BLaER1 (cell line): ENCODE results near the gene OSBP2.

ENCODE experiments used
- H3K27ac ChIP-seq: shearing (Covaris generic); formaldehyde crosslinking; 2 replicates; pipeline ENCODE4 v1.8.1; 2022
- H3K27me3 ChIP-seq: shearing (Covaris generic); formaldehyde crosslinking; 2 replicates; pipeline ENCODE4 v1.8.1; 2022
- H3K36me3 ChIP-seq: shearing (Covaris generic); formaldehyde crosslinking; 2 replicates; pipeline ENCODE4 v1.8.1; 2022
- H3K4me1 ChIP-seq: shearing (Covaris generic); formaldehyde crosslinking; 2 replicates; pipeline ENCODE4 v1.8.1; 2022
- H3K4me2 ChIP-seq: shearing (Covaris generic); formaldehyde crosslinking; 2 replicates; pipeline ENCODE4 v1.8.1; 2022
- H3K4me3 ChIP-seq: shearing (Covaris generic); formaldehyde crosslinking; 2 replicates; pipeline ENCODE4 v1.8.1; 2022
- H3K9ac ChIP-seq: shearing (Covaris generic); formaldehyde crosslinking; 2 replicates; pipeline ENCODE4 v1.8.1; 2022
- H3K9me3 ChIP-seq: shearing (Covaris generic); formaldehyde crosslinking; 2 replicates; pipeline ENCODE4 v1.8.1; 2022
- H4K20me1 ChIP-seq: shearing (Covaris generic); formaldehyde crosslinking; 2 replicates; pipeline ENCODE4 v1.8.1; 2022
- Cebpa-rat ChIP-seq: shearing (Covaris generic); IDR thresholded peaks from 2 replicates; pipeline ENCODE4 v1.8.1; 2022

The OSBP2 gene

DNA sequence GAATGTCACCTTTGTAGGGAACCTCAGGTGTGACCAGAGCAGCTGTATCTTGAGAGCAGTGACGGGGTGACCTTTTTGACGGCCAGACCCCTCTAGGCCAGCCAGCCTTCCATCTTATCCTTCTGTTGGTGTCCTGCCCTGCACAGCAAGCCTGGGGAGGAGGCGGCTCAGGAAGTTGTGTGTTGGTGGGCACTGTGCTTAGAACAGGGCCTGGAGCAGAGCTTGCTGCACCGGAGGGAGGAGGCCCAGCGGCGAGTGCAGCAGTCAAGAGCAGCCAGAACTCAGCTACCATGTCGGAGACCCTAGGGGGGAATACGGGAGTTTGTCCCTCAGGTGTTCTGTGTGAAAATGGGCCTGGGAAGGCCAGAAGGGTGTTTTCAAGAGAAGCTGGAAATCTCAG lies 129.4 kb downstream of the OSBP2 start:
- no peaks in the 10 kb centered on the region for H3K9me3 ChIP-seq

DNA sequence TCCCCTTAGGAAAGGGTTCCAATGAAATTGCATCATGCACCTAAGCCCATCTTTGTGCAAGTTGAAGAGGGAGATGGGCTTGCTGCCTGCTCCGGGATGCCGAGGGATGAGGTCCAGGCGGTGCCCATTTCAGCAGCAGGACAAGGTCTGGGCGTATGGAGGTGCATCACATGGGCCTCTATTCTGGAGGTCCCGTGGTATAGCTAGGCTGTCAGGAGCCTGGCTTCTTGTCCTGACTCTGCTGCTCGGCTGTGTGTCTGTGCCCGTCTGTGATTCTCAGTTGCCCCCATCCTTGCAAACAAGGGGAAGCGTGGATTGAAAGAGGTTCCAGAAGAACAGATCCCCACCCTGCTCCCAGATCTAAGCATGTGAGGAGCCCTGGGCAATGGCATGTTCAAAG lies 130.0 kb downstream of the OSBP2 start:
- no peak overlapping the region for H3K27ac ChIP-seq
- H3K4me1 ChIP-seq = no peaks in the 10 kb centered on the region
- H3K4me2 ChIP-seq = no peak overlapping the region
- no peaks in the 10 kb centered on the region for H3K27me3 ChIP-seq
- H3K4me3 ChIP-seq = no peak overlapping the region
- H3K36me3 ChIP-seq = no peaks in the 10 kb centered on the region
- TF ChIP-seq Cebpa-rat = no peak
- H3K9me3 ChIP-seq = no peaks in the 10 kb centered on the region
- H4K20me1 ChIP-seq = no peaks in the 10 kb centered on the region
- H3K9ac ChIP-seq = no peak overlapping the region

More for the DNA sequence above, 129.4 kb downstream of the OSBP2 start:
- Histone ChIP-seq H3K4me2 (no peak overlapping the region), H3K36me3 (no peaks in the 10 kb centered on the region), H3K9ac (no peak overlapping the region), H4K20me1 (no peaks in the 10 kb centered on the region), H3K4me3 (no peak overlapping the region), H3K27me3 (no peaks in the 10 kb centered on the region), H3K27ac (no peak overlapping the region), H3K4me1 (no peaks in the 10 kb centered on the region)
- no peak for TF ChIP-seq Cebpa-rat

DNA sequence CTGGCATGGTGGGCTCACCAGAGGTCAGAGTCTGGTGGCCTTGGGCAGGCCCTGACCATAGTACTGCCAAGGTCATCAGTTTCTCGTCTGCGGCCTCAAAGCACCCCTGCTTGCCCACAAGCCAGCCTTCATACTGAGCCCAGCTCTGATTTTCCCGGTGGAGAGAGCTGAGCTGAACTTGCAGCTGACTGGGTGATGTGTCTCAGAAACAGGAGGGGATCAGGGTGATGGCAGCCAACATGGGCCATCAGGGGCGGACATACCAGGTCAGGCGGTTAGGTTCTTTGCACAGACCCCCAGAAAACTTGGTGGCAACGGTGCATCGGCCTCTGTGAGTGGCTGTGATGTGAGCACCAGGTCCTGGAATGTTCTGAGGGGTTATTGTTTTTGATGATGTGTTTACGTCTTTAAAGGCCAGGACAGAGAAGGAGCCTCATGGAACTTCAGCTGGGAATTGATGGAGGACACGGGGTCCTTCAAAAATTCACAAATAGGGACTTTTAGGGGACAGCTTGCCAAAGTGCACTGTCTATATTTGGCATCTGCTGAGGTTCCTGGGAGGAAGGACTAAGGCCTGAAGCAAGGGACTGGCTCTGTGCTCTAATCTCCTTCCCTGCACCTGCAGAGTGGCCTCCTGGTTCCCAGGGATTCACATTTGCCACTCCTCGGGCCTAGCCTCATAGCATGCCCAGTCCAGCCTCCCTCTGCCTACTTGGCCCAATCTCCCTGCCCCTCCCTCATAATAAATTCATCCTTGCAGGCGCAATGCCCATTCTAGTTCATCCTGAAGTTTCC lies 131.2 kb downstream of the OSBP2 start:
- Histone ChIP-seq H3K9ac (no peak overlapping the region), H3K36me3 (no peaks in the 10 kb centered on the region), H3K4me3 (no peak overlapping the region), H3K9me3 (no peaks in the 10 kb centered on the region), H4K20me1 (no peaks in the 10 kb centered on the region), H3K27ac (no peak overlapping the region), H3K4me2 (no peak overlapping the region), H3K4me1 (no peaks in the 10 kb centered on the region), H3K27me3 (no peaks in the 10 kb centered on the region)
- TF ChIP-seq Cebpa-rat = no peak

DNA sequence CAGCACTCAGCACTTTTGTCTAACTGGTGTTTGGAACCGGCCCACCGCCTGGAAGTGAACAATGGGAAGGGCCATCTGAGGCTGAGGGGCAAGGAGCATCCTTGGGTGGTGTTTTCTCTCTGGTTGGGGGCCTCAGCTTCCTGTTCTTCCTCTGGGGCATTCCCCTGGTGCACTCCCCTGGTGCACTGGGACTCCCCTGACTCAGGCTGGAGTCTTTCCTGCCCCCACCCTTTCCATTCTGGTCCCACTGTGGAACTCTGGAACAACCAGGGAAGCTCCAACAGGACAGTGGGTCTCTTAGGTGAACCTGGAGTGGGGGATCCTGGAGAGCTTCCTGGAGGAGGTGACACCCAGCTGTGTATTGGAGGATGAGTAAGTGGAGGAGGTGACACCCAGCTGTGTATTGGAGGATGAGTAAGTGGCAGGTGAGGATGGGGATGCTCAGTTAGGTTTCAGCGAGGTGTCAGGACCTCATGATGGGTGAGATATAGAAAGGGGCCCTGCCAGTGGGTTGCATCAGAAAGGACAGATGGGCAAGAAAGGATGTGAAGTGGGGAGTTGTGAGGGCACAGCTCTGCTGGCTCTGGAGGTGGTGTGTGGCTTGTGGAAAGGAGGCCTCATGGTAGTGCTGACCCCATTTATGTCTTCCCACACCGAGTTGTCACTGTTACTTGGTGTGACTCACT lies 132.1 kb downstream of the OSBP2 start:
- no peak for TF ChIP-seq Cebpa-rat
- Histone ChIP-seq H3K9ac (no peak overlapping the region), H3K4me1 (no peaks in the 10 kb centered on the region), H3K36me3 (no peaks in the 10 kb centered on the region), H3K9me3 (no peaks in the 10 kb centered on the region), H3K27ac (no peak overlapping the region), H3K27me3 (no peaks in the 10 kb centered on the region), H4K20me1 (no peaks in the 10 kb centered on the region), H3K4me2 (no peak overlapping the region), H3K4me3 (no peak overlapping the region)

DNA sequence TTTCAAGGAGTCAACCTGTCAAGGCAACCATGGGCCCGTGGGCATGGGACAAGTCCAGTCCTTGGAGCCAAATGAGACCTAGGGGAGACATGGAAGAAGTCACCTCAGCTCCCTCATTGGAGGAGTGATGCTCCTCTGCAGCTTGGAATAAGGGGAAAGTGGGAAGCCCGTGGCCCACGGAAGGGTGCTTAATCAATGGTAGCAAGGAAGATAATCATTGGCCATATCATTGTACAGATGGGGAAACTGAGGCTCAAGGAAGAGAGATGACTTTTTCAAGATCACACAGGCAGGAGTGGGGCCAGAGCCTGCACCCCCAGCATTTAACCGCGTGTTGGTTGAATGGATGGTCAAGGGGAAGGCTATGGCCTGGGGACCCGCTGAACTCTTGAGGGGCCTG lies 133.0 kb downstream of the OSBP2 start:
- Histone ChIP-seq H3K27ac (no peak overlapping the region), H3K4me3 (no peak overlapping the region), H3K4me1 (no peaks in the 10 kb centered on the region), H3K36me3 (no peaks in the 10 kb centered on the region), H4K20me1 (no peaks in the 10 kb centered on the region), H3K4me2 (no peak overlapping the region), H3K9ac (no peak overlapping the region), H3K27me3 (no peaks in the 10 kb centered on the region), H3K9me3 (no peaks in the 10 kb centered on the region)
- TF ChIP-seq Cebpa-rat = no peak

DNA sequence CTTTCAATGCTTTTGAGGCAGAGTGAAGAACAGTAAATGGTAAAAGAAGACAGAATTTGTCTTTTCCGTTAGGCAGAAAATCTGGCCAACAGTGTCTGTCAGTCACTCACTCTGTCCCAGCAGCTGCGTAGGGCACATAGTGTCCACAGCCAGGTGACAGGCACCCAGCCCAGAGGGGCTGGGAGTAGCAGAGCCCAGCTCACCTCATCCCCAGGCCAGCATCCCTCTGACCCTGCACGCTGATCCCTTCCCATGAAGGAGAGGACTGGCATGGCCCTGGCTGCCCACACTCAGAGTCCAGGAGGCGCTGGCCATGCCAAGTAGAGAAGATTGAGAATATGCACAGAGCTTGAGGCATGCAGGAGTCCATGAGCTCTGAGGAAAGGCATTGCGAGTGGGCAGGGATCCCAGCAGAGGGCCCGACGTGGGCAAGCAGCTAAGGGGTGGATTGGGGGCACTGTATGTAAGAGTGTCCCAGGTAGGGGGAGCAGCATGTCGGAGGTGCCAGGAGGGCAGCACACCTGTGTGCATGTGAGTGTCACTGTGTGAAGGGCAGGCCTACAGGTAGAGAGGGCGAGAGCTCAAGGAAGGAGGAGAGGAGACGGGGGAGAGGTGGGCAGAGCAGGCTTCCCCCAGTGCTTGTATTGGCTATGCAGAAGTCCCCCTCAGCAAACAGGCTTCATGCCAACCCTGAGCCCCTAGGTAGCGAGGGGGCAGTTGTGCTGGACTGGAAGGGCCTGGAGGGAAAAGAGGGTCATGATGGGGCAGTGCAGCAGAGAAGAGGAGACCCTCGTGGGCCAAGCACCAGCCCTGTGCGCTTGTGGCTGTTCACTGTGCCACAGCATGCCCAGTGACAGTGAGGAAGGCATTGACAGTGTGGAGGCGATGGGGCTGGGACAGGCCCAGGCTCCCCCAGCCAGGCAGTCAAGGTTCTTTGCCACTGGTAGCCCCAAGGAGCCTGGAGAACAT lies 133.8 kb downstream of the OSBP2 start:
- no peak overlapping the region for H3K4me3 ChIP-seq
- no peaks in the 10 kb centered on the region for H3K36me3 ChIP-seq
- TF ChIP-seq Cebpa-rat = no peak
- no peaks in the 10 kb centered on the region for H3K4me1 ChIP-seq
- no peak overlapping the region for H3K4me2 ChIP-seq
- H4K20me1 ChIP-seq = no peaks in the 10 kb centered on the region
- no peak overlapping the region for H3K9ac ChIP-seq
- no peak overlapping the region for H3K27ac ChIP-seq
- H3K27me3 ChIP-seq = no peaks in the 10 kb centered on the region
- no peaks in the 10 kb centered on the region for H3K9me3 ChIP-seq

DNA sequence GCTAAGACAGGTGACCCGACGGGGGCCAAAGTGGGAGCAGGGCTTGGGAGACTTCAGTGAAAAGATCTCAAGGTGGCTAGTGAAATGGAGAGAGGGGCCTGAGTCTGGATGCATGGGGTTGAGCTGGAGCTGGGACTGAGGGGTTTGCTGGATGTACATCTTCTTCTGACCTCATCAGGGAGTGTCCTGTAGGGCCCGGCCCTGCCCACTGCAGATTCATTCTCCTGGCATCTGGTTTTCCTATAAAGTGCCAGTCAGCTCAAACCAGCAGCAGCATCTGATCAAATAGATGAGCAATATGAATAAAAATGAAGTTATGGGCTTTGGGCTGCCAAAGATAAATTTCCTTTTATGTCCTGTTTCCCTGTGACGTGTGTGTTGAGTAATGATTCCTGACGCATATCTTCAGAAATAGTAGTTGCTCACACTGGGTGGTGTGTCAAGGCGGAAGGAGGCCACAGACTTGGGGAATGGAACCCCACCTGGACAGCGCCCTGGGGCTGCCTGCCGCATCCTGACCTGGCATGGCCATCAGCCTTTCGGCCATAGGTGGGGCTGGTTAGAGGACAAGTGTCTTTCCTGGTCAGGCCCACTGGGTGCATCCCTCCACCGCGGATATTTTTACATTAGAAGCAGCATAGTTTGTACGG lies 135.4 kb downstream of the OSBP2 start:
- H3K27me3 ChIP-seq = no peaks in the 10 kb centered on the region
- no peaks in the 10 kb centered on the region for H4K20me1 ChIP-seq
- H3K27ac ChIP-seq = no peak overlapping the region
- no peaks in the 10 kb centered on the region for H3K36me3 ChIP-seq
- no peaks in the 10 kb centered on the region for H3K4me1 ChIP-seq
- no peak overlapping the region for H3K4me2 ChIP-seq
- no peaks in the 10 kb centered on the region for H3K9me3 ChIP-seq
- H3K4me3 ChIP-seq = no peak overlapping the region
- no peak for TF ChIP-seq Cebpa-rat
- H3K9ac ChIP-seq = no peak overlapping the region

DNA sequence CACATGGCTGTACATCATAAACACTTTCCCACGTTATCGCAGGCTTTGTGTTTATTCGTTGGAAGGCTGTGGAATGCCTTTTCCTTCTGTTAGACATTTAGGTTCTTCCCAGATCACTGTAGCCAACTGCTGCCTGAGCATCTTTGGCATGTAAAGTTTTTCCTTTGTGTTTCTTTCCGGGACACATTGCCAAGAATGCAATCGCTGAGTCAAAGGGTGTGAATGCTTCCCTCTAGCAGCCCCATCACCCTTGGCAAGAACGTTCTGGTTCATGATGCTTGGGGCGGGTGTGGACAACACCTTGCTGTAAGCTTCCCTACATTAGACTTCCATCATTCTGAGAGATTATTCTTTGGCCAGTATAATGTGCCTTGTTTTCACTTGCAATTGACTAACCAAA lies 136.2 kb downstream of the OSBP2 start:
- Histone ChIP-seq H3K9me3 (no peaks in the 10 kb centered on the region), H3K4me2 (no peak overlapping the region), H4K20me1 (no peaks in the 10 kb centered on the region), H3K27me3 (no peaks in the 10 kb centered on the region), H3K4me1 (no peaks in the 10 kb centered on the region), H3K9ac (no peak overlapping the region), H3K27ac (no peak overlapping the region), H3K36me3 (no peaks in the 10 kb centered on the region), H3K4me3 (no peak overlapping the region)
- no peak for TF ChIP-seq Cebpa-rat

DNA sequence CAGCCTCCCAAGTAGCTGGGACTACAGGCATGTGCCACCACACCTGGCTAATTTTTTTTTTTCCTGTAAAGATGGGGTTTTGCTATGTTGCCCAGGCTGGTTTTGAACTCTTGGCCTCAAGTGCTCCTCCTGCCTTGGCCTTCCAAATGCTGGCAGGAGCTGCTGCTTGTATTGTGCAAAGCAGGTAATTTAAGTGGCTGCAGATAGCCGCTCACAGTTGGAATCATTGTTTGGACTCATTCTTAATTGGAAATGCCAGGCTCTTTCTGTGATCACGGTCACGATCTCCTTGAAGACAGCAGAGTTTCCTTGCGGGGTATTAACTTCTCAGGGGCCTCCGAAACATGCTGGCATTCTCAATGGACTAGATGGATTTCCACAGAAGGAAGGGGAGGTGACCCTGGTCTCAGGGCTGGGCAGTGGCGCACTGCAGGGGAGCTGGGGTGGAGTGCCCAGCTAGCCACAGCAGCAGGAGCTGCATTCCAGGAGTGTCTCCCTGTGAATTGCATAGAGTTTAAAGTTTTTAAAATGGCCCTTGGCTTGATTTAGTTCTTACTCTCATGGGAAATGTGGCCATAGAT lies 137.8 kb downstream of the OSBP2 start:
- Histone ChIP-seq H3K36me3 (no peaks in the 10 kb centered on the region), H4K20me1 (no peaks in the 10 kb centered on the region), H3K9me3 (peaks cover 4% of the 10 kb centered on the region; the same call in 1 of the 2 replicates), H3K4me3 (no peak overlapping the region), H3K27ac (no peak overlapping the region), H3K4me2 (no peak overlapping the region), H3K27me3 (no peaks in the 10 kb centered on the region), H3K9ac (no peak overlapping the region), H3K4me1 (no peaks in the 10 kb centered on the region)
- TF ChIP-seq Cebpa-rat = no peak
